NCI-H345 treated with DMSO at 0.1 percent for 48 hours (cell line): ENCODE data around the gene TBCB.
"Not testable (repeated sequence)": the region's sequence is repeated elsewhere in the genome, so short reads cannot be mapped to it uniquely, and the experiment has no call there.

Source experiments
- DNase-seq: peaks from one replicate; lab custom pipeline; 2025; ENCODE audit not compliant: unreplicated experiment; lab: John Stamatoyannopoulos, UW

Gene TBCB

DNA sequence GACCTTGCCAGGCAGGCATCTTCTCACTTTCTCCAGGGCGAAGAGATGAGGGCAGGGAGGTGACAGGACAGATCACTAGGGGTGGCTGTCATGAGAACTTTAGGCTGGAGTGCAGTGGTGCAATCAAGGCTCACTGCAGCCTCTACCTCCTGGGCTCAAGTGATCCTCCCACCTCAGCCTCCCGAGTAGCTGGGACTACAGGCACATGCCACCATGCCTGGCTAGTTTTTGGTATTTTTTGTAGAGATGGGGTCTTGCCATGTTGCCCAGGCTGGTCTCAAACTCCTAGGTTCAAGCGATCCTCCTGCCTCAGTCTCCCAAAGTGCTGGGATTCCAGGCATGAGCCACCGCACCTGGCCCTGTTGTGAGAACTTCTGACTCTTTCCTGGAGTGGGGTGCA, 19.6 kb downstream of the TBCB start:
- not testable (repeated sequence) for DNase-seq

DNA sequence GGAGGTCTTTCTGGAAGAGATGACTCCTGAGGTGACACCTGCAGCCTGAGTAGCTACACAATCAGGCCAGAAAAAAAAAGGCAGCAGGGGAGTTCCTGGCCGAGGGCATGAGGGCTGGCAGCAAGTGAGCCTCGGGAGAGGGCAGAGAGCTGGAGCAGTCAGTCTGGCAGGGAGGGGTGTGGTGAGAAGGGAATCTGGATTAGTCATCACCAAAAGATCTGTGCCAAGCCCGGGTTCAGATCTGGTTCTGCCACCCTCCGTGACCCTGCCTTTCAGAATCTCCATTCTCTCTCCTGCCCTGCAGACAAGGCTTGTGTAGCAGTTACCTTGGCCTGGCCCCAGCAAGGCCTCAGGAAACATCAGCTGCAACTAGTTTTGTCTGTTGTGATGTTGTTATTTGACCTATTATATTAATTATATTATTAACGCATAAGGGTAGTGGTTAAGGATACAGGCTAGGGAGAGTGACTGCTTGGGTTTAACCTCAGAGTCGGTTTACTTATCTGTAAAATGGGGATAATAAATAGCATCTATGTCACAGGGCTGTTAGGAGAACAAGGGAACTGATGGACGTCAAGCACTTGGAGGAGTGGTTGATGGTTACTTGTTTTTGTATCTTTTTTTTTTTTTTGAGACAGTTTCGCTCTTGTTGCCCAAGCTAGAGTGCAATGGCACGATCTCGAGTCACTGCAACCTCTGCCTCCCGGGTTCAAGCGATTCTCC, 21.9 kb downstream of the TBCB start:
- peak; percentile 93 for DNase-seq

DNA sequence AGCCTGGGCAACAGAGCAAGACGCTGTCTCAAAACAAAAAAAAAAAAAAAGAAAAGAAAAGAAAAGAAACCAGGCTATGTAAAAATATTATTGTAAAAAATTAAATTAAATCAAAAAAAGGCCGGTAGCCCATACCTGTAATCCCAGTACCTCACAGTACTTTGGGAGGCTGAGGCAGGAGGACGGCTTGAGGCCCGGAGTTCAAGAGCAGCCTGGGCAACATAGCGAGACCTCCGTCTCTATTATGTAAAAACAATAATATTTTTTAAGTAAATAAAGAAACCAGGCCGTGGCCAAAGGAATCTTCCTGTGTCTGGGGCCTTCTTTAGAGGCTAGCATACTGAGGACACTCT, 23.8 kb downstream of the TBCB start:
- DNase-seq = no peak

DNA sequence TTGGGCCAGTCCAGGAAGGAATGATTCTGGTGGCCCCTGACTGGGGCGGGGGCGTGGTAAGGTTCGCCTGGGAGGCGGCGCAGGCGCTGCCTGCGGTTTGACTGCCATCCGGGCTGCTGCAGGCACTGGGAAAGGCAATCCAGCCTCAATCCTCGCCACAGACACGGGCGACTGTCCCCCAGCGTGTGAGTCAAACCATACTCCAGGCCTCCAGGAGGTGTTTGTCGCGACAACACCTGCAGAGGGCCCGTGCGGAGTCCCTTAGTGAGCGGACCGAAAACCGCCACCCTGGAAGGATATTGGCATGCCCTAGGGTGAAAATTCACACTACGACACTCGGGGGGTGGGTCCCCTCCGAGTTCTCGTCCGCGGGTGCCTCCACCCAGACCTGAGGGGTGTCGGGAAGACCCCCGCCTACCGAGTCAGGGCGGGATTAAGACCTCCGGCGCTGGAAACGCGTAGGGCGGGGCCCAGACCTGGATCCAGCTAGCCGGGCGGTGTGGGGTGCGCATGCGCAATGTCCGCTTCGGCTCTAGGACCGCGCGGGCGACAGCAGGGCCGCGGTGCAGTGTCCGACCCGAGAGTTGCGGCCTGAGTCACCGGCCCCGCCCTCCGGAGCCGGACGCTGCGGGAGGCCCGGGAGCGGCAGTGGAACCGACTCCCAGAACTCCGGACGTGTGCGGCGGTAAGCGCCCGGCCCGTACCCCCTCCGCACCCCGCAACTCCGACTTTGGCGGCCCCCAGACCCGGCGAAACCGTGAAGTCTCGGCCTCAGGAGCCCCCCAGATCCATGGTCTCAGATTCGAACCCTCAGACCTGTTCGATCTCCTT, 24.4 kb downstream of the TBCB start, which contains the start of gene CAPNS1:
TSS of gene CAPNS1 (plus strand) at position 594 of the 831 bp plus-strand sequence. CDS start 946 bp downstream, outside the sequence.
- DNase-seq = peak; percentile 99

- peak; percentile 95 for DNase-seq
These were observed 25.2 kb downstream of the TBCB start for GRCh38 chr19:36140304-36141038.

GRCh38 chr19:36141039-36141927, 26.0 kb downstream of the TBCB start:
- peak; percentile 95 for DNase-seq

DNA sequence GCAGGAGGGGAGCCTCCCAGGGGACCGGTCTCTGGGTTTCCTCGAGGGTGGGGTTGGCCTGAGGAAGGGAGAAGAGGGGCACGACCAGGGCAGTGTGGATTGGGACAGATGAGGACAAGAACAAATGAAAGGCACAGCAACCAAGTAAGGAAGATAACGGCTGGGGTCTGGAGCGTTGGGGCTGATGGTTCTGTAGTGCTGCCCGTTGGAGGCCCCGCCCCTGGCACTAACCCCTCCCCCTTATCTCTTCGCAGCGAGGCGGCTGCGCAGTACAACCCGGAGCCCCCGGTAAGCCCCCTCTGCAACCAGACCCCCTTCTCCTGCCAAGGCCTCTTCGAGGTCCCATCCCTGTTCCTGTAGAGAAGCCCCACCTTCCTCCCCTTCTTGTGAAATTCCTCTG, 26.8 kb downstream of the TBCB start:
- no peak for DNase-seq

GRCh38 chr19:36142496-36142895, 27.2 kb downstream of the TBCB start:
- no peak for DNase-seq

- no peak for DNase-seq
These were observed 29.4 kb downstream of the TBCB start for GRCh38 chr19:36144624-36145023.

DNA sequence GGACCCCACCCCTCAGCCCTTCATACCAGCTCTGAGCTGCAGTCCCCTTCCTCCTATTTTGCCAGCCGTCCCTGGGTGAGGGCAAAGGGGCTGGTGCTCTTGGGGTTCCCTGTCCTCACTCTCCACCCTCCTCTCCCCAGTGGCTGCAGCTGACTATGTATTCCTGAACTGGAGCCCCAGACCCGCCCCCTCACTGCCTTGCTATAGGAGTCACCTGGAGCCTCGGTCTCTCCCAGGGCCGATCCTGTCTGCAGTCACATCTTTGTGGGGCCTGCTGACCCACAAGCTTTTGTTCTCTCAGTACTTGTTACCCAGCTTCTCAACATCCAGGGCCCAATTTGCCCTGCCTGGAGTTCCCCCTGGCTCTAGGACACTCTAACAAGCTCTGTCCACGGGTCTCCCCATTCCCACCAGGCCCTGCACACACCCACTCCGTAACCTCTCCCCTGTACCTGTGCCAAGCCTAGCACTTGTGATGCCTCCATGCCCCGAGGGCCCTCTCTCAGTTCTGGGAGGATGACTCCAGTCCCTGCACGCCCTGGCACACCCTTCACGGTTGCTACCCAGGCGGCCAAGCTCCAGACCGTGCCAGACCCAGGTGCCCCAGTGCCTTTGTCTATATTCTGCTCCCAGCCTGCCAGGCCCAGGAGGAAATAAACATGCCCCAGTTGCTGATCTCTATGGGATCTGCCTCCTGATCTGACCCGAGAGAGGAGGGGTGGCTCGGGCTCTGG, 34.6 kb downstream of the TBCB start:
- DNase-seq = no peak

DNA sequence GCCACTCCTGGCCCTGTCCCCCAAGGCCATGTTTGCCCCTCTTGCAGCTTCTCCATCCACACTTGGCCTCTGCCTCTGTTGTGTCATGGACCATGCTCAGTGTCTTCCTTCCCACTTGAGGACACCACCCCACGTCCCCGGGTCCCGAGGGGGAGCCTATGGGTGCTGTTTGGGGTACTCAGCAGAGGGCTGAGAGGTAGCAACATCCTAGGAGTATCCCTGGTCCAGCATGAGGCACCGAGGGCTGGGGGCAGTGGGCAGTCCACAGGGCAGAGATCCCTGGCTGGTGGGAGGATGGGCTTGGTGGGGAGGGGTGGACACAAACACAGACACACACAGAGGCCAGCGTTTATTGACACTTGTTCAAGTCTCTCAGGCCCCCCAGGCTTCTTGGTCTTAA, 35.3 kb downstream of the TBCB start:
- no peak for DNase-seq

DNA sequence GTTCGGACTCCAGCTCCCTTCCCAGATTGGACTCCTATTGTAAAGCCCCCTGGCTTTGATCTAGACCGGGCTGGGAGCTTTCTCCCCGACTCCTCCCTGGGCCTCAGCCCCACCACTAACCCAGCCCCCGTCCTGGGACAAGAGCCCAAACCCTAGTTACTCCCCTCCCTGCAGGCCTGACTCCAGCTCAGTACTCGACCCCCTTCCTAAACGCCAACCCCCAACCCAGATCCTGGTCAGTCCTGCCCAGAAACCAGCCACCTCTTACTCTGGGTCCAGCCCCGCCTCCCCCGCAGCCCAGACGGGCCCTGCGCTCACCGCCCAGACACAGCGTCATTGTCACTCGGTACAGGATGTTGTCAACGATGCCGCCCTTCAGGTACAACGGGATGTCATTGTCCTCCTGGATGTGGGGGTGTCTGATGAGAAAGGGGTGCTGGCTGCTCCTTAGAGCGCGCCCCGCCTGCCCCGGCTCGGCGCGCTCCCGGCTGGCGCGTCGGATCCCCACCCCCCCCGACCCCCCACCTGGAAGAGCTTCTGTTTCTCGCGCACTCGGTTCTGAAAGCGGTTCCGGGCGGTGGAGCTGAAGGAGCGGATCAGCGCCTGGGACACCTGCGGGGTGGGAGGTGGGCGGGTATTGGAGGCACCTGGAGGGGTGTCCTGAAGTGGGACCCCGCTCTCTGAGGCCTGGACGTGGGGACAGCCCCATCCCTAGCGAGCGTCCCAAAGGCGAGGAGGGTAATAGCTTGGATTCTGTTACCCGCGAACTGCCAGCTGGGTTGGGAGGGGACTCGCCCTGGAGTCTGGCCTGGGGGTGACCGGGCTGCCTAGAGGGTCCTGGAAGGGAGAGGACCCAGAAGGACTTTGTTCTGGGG, 36.1 kb downstream of the TBCB start:
- no peak for DNase-seq

GRCh38 chr19:36152019-36152351, 36.7 kb downstream of the TBCB start:
- no peak for DNase-seq

GRCh38 chr19:36152352-36153091, 37.3 kb downstream of the TBCB start, which contains the start of gene COX7A1:
Gene COX7A1 (minus strand): TSS chr19:36152447. CDS start chr19:36152407, 40 bp downstream.
- no peak for DNase-seq

GRCh38 chr19:36153126-36153525, 37.9 kb downstream of the TBCB start:
- DNase-seq = no peak

GRCh38 chr19:36160821-36161596, 45.7 kb downstream of the TBCB start:
- no peak for DNase-seq

DNA sequence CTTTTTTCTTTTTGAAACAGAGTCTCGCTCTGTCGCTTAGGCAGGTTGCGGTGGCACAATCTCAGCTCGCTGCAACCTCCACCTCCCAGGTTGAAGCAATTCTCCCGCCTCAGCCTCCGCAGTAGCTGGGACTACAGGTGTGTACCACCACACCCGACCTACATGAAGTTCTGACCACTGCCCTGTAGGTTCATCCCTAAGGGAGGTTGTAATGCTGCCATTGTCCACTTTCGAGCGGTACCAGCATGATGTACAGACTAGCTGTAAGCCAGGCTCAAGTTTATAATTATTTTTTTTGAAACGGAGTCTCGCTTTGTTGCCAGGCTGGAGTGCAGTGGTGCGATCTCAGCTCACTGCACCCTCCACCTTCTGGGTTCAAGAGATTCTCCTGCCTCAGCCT, 48.5 kb downstream of the TBCB start:
- DNase-seq = no peak
